OCI-M2 (cell line): ENCODE data around the gene AHCY.
A peak's percentile ranks its signal among the peaks of the same experiment; 100 is the strongest.

Experiments used
- DNase-seq: peaks from one replicate; lab custom pipeline; 2025; ENCODE audit not compliant: unreplicated experiment; lab: John Stamatoyannopoulos, UW

Gene AHCY

DNA sequence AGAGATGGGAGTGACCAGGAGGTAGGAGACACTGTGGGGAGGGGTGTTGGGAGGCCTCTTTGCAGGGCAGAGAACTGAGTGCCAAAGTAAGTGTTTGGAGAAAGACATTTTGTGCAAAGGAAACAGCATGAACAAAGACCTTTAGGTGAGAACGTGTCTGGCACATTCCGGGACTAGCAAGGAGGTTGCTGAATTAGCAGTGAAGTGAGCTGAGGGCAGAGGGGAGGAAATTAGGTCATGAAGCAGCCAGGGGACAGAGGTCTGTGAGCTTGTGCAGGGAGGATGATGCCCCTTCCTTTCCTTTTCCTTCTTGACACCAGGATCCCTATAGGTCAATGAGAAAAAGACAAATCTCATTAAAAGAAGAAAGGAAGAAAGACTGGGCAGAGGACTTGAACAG, 21.4 kb upstream of the AHCY start:
- DNase-seq, result no peak

GRCh38 chr20:34322267-34323105, 19.3 kb upstream of the AHCY start:
- DNase-seq, result no peak

DNA sequence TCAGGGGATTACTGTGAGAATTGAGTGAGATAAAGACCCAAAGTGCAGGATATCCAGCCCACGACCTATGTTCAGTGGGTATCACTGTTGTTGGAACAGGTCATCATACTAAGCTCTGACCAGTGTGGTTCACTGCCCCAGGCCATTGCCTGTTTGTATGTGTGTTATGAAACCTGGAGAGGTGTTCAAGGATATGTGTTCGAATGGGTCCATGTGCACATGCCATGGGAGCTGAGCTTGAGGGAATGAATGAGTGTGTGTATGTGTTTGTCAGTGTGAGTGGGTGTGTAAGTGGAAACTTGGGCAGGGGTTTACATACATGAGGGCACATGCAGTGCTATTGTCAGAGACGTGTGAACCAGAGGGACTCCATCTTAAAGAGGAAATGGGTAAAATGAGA, 17.7 kb upstream of the AHCY start:
- no peak for DNase-seq

DNA sequence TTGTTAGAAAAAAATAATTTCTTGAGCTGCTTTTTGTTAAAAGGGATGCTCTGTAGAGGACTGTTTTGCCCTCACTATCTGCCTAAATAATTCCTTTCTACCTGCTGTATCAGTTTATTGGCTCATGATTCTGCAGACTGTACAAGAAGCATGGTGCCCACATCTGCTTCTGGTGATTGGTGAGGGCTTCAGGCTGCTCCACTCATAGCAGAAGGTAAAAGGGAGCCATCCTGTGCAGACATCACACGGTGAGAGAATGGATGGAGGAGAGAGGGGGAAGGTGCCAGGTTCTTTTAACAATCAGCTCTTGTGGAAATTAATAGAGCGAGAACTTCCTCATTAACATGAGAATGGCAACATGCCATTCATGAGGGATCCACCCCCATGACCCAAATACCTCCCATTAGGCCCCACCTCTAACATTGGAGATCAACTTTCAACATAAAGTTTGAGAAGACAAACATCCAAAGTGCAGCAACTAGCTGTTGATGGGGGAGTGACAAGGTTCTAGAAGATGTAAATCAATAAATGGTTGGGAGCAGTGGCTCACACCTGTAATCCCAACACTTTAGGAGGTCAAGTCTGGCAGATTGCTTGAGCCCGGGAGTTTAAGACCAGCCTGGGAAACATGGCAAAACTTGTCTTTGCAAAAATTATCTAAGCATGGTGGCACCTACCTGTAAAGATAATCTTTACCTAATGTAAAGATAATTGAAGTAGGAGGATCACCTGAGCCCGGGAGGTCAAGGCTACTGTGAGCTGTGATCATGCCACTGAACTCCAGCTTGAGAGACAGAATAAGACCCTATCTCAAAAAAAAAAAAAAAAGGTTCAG, 15.7 kb upstream of the AHCY start:
- DNase-seq, result no peak

DNA sequence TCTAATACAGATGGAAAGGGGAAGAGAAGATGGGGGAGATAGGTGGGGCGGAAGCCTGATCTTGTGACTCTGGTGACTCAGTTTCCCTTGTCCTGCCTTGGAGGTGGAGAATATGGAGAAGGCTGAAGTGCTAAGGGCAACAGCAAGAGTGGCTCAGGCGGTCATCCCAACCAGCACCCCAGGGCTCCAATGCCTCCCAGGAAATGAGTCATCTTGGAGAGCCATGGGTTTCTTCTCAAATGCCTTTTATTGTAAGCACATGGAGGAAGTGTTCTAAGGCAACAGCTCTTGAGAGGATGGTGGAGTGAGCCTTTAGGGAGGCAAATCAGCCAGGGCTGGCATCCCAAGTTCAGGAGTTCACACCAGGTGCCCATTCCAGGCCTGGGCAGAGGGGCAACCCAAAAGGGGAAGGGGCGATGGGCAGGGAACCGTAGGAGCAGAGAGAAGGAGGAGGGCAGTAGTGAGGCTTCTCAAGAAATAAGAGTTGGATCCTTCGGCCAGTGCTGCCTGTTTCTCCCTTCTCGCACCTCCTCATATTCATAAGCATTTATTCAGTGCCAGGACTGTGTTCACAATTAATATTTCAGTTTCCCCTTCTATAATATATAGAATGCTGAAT, 13.2 kb upstream of the AHCY start:
- DNase-seq, result no peak

DNA sequence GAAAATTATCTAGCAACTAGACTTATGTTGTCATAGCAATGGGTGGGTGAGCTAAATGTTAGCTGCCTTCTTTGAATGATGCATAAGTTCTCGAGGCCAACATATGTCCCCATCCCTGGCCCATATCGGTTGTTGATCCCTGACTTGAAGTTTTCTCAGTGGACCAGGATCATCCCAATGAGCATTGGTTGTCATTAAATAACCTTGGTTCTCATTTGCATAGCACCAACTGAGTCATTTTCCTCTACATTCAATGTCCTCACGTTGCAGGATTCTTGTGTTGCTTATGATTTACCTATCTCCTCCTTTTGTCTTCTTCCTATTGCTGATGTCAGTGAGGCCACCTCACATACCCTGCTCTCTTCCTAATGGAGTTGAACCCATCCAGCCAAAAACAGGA, 12.1 kb upstream of the AHCY start:
- no peak for DNase-seq

GRCh38 chr20:34312544-34313217, 9.5 kb upstream of the AHCY start:
- DNase-seq, result peak; percentile 94

GRCh38 chr20:34312024-34312460, 8.9 kb upstream of the AHCY start:
- no peak for DNase-seq

DNA sequence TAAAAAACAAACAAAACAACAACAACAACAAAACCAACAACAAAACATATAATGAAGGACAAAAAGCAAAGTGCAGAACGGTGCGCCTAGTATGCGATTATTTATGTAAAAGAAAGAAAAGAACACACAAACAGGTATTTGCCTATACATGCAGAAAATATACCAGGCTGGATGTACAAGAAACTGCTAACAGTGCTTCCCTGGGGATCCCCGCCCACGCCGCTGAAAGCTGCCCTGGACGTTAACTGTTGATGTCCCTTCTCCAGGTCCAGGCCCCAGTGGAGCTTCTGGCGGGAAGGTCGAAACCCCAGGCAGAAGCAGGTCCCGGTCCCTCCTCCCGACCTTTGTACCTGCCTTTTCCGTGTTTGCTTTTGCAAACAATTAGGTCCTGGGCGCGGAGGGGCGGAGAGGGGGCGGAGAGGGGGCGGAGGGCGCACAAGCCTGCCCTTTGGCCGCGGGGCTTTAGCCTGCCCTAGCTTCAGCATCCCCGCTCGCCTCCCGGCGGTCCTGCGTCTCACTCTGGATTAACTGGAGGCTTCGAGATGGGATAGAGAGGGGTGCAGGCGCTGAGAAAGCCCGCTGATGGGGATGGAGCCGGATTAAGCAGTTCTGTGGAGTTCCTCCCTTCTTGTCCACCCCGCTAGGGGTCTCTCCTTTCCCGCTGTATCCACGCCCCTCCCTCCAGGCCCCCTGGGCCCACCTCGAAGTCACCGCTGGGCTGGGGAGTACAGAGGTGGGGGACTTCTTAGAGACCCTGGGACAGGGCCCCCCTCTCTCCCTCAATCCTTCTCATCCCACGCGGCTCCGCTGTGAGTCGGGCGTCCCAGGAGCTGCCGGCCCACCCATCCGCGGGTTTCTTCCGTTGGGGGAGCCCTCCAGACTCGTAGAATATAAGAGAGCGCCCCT, 8.2 kb upstream of the AHCY start:
- no peak for DNase-seq

DNA sequence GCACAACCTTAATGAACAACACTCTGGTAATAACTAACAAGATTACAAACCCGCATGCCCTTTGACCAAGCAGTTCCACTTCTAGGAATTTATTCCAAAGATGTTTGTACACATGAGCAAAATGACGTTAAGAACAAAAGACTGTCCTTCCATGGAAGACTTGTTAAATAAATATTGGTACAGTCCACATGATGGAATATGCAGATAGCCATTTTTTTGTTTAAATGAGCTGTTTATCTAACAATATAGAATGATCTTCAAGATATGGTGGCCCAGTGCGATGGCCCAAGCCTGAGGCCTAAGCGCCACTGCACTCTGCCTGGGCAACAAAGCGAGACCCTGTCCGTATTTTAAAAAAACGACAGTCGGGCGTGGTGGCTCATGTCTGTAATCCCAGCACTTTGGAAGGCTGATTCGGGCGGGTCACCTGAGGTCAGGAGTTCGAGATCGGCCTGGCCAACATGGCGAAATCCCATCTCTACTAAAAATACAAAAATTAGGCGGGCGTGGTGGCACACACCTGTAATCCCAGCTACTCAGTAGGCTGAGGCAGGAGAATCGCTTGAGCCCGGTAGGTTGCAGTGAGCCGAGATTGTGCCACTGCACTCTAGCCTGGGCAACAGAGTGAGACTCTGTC, 7.4 kb upstream of the AHCY start:
- DNase-seq, result no peak

- no peak for DNase-seq
Observed at GRCh38 chr20:34309691-34310090, 6.5 kb upstream of the AHCY start.

DNA sequence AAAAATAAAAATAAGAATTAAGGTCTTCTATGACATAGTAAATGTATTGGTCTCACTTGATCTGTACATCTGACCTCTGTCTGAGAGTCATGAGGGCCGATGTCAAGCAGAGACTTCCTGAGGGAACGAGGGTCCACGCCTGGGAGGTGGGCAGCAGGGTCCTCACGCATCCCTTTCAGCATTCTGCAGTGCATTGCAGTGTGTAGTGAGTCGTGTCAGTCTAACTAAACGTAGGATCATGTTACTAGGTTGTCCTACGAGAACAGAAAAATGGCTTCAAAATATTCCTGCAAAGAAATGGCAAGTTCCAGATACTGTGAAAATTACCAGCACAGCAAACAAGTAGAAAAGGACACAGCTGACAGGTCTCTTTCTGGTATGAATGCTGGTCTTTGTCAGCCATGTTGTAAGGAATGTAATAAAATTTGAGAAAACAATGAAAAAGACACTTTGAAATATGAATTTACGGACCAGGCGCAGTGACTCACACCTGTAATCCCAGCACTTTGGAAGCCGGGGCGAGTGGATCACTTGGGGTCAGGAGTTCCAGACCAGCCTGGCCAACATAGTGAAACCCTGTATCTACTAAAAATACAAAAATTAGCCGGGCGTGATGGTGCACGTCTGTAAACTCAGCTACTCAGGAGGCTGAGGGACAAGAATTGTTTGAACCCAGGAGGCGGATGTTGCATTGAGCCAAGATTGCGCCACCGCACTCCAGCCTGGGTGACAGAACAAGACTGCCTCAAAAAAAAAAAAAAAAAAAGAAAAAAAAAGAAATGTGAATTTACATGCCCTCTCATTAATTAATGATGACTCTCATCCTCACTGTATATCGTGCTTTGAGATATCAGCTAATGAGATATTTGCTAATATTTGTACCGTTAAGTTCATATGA, 2.4 kb upstream of the AHCY start:
- DNase-seq, result no peak

- no peak for DNase-seq
Observed at GRCh38 chr20:34302312-34302722, 838 bp downstream of the AHCY start.

- DNase-seq, result no peak
Observed at GRCh38 chr20:34301587-34302311, 1.4 kb downstream of the AHCY start.

DNA sequence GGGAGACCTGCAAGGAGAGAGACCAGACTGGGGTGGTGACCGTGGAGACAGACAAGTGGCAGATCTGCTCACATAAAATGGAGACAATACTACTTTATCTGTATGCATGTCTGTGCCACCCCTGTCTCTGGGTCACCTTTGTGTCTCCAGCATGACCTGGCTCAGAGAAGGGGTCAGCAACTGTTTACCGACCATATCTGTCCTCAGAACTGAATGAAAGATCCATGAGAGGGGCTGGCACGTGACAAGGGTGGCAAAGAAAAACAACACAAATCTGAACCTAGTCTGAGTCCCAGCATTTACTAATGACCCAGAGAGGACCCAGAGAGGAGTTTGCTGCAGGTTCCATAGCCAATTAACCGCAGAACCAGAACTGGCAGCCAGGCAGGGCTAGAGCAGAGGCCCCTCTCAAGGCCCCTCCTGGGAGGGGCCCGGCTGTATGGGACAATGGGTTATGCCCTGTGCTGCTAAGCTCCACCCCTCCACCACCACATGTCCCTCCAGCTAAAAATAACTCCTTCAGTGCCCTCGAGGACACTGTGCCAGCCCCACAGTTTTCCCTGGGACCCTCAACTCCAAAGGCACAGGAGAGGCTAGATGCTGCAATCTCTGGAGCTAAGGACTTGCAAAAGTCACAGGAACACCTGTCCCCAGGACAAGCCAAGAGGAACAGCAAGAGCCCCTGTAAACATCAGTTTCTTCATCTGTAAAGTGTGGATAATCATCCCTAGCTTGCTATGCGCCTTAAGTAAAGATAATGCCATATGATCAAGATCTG, 2.2 kb downstream of the AHCY start:
- DNase-seq, result no peak

- DNase-seq, result no peak
Observed at GRCh38 chr20:34300256-34300806, 2.8 kb downstream of the AHCY start.
